Glutamatergic neuron (in vitro differentiated cells): ENCODE measurements around the gene DFFA. TPM values are rescaled to one million over a fixed set of nuclear protein-coding genes. Genes with fewer than 3 reads are reported as not detected.
"Not testable (repeated sequence)": the region's sequence is repeated elsewhere in the genome, so short reads cannot be mapped to it uniquely, and the experiment has no call there.

ENCODE experiments used
- DNase-seq: peaks from one replicate; pipeline ENCODE4 v3.0.0; 2022
- H3K27ac Mint-ChIP-seq: one replicate; pipeline ENCODE4 v1.8.0; 2020; ENCODE audit warnings: mild to moderate bottlenecking, mixed read lengths, inconsistent platforms; ENCODE audit not compliant: unreplicated experiment
- H3K27me3 Mint-ChIP-seq: one replicate; pipeline ENCODE4 v1.8.0; 2020; ENCODE audit warnings: mild to moderate bottlenecking, moderate library complexity, mixed read lengths, inconsistent platforms; ENCODE audit not compliant: unreplicated experiment
- H3K36me3 Mint-ChIP-seq: one replicate; pipeline ENCODE4 v1.8.0; 2020; ENCODE audit warnings: mild to moderate bottlenecking, mixed read lengths, inconsistent platforms; ENCODE audit not compliant: unreplicated experiment
- H3K4me1 Mint-ChIP-seq: one replicate; pipeline ENCODE4 v1.8.0; 2020; ENCODE audit warnings: mild to moderate bottlenecking, low read depth, mixed read lengths, inconsistent platforms; ENCODE audit not compliant: unreplicated experiment
- H3K4me3 Mint-ChIP-seq: one replicate; pipeline ENCODE4 v1.8.0; 2020; ENCODE audit warnings: mild to moderate bottlenecking, mixed read lengths, inconsistent platforms; ENCODE audit not compliant: unreplicated experiment
- H3K9me3 Mint-ChIP-seq: one replicate; pipeline ENCODE4 v1.8.0; 2020; ENCODE audit warnings: mild to moderate bottlenecking, moderate library complexity, mixed read lengths, inconsistent platforms; ENCODE audit not compliant: unreplicated experiment
- total RNA-seq: library from RNA; stranded (reverse); fragmentation: NEBNext Ultra II Directional; extraction: Animal tissue kit (Norgen Biotek cat#: 25700); gene quantifications from one replicate; pipeline ENCODE4 v1.2.1, GENCODE V29; 2021; ENCODE audit not compliant: unreplicated experiment
- TF ChIP-seq, protein P1 (sequence below): fragments of 200-600 bp; sonication (generic); IDR thresholded peaks from one replicate; pipeline ENCODE4 v1.5.0; 2021; ENCODE audit not compliant: partially characterized antibody, unreplicated experiment

DFFA gene
- total RNA-seq, 1 donor from 2014 or later: 38.0 TPM

- TF ChIP-seq, protein P1, sequence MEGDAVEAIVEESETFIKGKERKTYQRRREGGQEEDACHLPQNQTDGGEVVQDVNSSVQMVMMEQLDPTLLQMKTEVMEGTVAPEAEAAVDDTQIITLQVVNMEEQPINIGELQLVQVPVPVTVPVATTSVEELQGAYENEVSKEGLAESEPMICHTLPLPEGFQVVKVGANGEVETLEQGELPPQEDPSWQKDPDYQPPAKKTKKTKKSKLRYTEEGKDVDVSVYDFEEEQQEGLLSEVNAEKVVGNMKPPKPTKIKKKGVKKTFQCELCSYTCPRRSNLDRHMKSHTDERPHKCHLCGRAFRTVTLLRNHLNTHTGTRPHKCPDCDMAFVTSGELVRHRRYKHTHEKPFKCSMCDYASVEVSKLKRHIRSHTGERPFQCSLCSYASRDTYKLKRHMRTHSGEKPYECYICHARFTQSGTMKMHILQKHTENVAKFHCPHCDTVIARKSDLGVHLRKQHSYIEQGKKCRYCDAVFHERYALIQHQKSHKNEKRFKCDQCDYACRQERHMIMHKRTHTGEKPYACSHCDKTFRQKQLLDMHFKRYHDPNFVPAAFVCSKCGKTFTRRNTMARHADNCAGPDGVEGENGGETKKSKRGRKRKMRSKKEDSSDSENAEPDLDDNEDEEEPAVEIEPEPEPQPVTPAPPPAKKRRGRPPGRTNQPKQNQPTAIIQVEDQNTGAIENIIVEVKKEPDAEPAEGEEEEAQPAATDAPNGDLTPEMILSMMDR: peak; percentile 97
- Mint-ChIP-seq H3K27ac (peak within 1 kb of the TSS; percentile 72), H3K4me1 (peaks cover 22% of the 10 kb centered on the region), H3K27me3 (peaks cover 7% of the 10 kb centered on the region), H3K9me3 (peaks cover 6% of the 10 kb centered on the region), H3K36me3 (no peaks in the 10 kb centered on the region), H3K4me3 (peak within 1 kb of the TSS; percentile 93)
- peak; percentile 96 for DNase-seq
Measured at GRCh38 chr1:10430216-10431069, 41.9 kb downstream of the DFFA start, which contains the start of gene CENPS. CENPS (plus strand) TSS chr1:10430433; CDS start chr1:10430518, 85 bp downstream.

DNA sequence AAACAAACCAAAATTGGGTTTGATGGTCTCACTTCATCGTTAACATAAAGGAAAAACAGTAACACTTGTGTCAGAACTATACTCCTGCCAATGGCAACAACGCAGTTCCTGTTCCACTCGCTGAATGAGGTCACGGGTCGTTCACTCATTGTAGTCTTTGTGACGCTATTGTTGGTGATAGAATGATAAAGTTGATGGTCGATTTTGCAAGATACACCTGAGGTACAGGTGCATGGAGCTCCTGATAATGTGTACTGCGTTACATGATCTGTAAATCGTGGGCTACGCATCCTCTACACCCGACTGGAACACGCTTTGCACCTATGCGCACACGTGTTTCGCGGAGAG lies 42.5 kb downstream of the DFFA start:
- no peak for DNase-seq
- Mint-ChIP-seq H3K27ac (peak overlapping the region; percentile 17), H3K4me1 (peaks cover 26% of the 10 kb centered on the region), H3K36me3 (no peaks in the 10 kb centered on the region), H3K27me3 (peaks cover 7% of the 10 kb centered on the region), H3K9me3 (peaks cover 10% of the 10 kb centered on the region), H3K4me3 (peak overlapping the region; percentile 93)
- TF ChIP-seq, protein P1: no peak

GRCh38 chr1:10428984-10429383 lies 43.3 kb downstream of the DFFA start:
- H3K4me1 Mint-ChIP-seq: peaks cover 30% of the 10 kb centered on the region
- H3K4me3 Mint-ChIP-seq: no peak overlapping the region

GRCh38 chr1:10426535-10426848 lies 45.8 kb downstream of the DFFA start:
- Mint-ChIP-seq H3K9me3 (peaks cover 19% of the 10 kb centered on the region), H3K4me1 (peaks cover 29% of the 10 kb centered on the region)
- not testable (repeated sequence) for H3K27me3 Mint-ChIP-seq, H3K27ac Mint-ChIP-seq, H3K36me3 Mint-ChIP-seq, DNase-seq, H3K4me3 Mint-ChIP-seq

More at GRCh38 chr1:10428984-10429383, 43.3 kb downstream of the DFFA start:
- no peak for DNase-seq
- H3K27ac Mint-ChIP-seq: no peak overlapping the region
- H3K36me3 Mint-ChIP-seq: no peaks in the 10 kb centered on the region
- peaks cover 10% of the 10 kb centered on the region for H3K9me3 Mint-ChIP-seq
- peaks cover 7% of the 10 kb centered on the region for H3K27me3 Mint-ChIP-seq
- TF ChIP-seq, protein P1: no peak

- H3K27ac Mint-ChIP-seq: peak overlapping the region; percentile 94
- H3K4me3 Mint-ChIP-seq: peak overlapping the region; percentile 44
Measured at GRCh38 chr1:10425826-10426534, 46.3 kb downstream of the DFFA start.

DNA sequence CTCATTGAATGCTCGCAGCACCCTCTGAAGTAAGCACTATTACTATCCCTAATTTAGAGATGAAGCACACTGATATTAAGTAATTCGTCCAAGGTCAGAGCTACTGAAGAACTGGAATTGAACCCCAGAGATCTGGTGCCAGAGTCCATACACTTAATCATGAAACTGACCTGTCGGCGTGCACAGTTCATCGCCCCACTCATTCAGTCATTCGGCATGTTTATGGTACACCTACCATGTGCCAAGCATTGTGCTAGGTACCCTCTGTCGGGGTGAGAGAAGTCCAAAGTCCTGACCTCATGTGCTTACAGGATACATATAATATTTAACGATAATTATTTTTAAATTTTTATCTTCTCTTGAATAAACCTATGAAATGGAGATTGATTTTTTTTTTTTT lies 47.7 kb downstream of the DFFA start:
- peaks cover 16% of the 10 kb centered on the region for H3K9me3 Mint-ChIP-seq
- no peaks in the 10 kb centered on the region for H3K27me3 Mint-ChIP-seq
- no peak for DNase-seq
- H3K4me1 Mint-ChIP-seq: peaks cover 28% of the 10 kb centered on the region
- H3K27ac Mint-ChIP-seq: peak overlapping the region; percentile 94
- H3K36me3 Mint-ChIP-seq: no peaks in the 10 kb centered on the region
- TF ChIP-seq, protein P1: no peak
- no peak overlapping the region for H3K4me3 Mint-ChIP-seq

More at GRCh38 chr1:10425826-10426534, 46.3 kb downstream of the DFFA start:
- peaks cover 16% of the 10 kb centered on the region for H3K9me3 Mint-ChIP-seq
- peaks cover 25% of the 10 kb centered on the region for H3K4me1 Mint-ChIP-seq
- H3K27me3 Mint-ChIP-seq, H3K36me3 Mint-ChIP-seq, DNase-seq: not testable (repeated sequence)
